Pulmonary artery endothelial cell (primary cell): ENCODE data around the gene MAD1L1. TPM values are rescaled to one million over a fixed set of nuclear protein-coding genes. Genes with fewer than 3 reads are reported as not detected.
"Not testable (repeated sequence)": the region's sequence is repeated elsewhere in the genome, so short reads cannot be mapped to it uniquely, and the experiment has no call there.

Experiments
- DNase-seq: peaks from one replicate; pipeline ENCODE4 v3.0.0-alpha.2; 2011; ENCODE audit warnings: low read depth, low spot score
- total RNA-seq: library from RNA; depleted of rRNA; stranded (reverse); fragments of >200 nt; gene quantifications from 2 replicates; pipeline ENCODE4 v1.2.3, GENCODE V29; 2014

Gene MAD1L1
- total RNA-seq, 1 donor from 2014 or later: 53.2 TPM

DNA sequence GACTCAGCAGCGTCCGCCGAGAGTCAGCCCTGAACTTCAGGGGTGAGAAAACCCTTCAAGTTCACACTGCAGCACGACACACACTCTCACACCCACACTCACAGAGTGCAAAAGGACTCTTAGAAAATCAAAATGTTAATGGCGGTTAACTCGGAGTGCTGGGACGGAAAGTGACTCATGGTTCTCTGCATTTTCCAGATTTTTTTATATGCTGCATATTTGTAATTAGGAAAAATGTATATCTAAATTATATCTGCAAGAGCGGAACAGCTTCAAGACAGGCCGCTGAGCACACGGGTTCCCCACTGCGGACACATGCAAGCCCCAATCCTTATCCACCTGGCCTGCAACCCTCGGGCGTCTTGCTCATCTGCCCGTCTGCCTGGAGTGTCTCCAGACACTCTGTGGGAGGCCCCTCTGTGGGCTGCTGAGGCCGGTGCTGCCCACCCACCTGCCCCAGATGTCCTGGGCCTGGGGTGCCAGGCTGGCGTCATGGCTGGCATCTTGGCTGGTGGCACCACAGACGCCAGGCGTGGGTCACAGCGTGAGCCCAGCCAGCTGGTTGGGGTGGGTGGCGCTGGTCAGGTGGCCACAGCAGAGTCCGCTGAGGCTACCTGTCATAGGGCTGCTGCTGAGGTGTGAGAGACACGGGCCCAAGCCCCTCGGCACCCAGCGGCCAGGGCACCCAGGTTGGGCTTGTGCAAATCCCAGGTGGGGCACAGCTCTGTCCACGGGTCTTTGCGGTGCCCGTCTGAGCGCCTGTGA, 407.7 kb downstream of the MAD1L1 start:
- not testable (repeated sequence) for DNase-seq

DNA sequence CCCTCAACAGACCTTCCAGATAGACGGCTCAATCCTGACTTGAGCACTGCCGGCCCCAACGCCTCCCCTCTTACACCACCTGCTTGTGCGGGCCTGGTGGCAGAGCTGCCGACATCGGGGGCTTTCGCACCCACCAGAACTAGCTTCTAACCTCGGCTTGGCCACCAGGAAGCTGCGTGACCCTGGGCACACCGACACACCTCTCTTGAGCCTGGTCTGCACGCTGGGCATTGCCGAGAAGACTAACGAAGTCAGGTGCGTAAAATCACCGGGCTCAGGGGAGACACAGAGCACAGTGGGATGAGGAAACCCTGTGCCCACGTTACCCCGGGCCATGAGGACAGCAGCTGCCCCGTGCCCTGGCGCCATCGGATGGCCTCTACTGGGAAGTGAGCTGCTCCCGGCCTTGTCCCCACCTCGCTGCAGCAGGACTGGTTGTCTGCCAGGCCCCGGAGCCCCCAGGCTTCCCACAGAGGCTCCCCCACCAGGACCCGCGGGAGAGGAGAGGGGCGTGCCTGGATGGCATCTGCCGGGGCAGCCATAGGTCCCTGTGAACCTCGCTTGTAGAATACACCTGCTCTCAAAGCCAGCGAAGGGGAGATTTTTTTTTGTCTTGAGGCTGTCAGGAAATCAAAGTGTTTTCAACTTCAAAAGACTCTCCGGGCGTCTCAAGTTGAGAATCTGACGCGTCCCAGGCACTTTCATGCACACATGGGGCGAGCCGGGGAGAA, 408.4 kb downstream of the MAD1L1 start:
- not testable (repeated sequence) for DNase-seq

DNA sequence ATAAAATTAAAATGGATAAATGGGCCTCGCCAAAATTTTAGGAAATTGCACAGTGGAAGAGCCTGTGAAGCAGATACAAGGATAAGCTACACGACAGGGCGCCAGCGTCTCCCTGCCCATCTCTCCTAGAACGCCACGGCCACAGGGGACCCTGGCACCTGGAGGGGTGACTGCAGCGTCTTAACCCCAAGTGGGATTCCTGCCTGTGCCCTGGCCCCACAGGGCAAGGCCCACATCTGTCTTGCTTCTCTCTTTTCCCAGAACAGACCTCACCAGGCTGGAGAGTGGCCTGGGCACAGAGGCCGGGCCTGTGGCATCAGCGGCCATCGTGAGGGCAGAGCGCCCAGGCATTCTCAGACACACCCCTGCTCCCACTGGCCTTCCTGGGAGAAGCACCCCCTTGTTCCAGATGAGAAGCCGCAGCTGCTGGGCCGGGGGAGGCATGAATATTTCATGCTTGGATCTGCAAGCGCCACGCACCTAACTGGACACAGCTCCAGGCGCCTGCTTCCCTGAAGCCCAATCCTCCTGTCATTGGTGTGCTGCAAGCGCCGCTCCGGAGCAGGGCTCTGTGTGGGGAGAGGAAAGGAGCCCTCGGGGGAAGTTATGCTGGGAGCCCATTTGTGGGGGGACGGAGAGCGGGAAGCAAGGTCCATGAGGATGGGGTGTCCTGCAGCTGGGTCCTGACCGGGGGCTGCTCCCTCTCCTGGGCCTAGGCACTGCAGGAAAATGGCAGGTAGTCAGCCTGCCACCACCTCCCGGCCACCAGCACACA, 409.2 kb downstream of the MAD1L1 start:
- DNase-seq: no peak

DNA sequence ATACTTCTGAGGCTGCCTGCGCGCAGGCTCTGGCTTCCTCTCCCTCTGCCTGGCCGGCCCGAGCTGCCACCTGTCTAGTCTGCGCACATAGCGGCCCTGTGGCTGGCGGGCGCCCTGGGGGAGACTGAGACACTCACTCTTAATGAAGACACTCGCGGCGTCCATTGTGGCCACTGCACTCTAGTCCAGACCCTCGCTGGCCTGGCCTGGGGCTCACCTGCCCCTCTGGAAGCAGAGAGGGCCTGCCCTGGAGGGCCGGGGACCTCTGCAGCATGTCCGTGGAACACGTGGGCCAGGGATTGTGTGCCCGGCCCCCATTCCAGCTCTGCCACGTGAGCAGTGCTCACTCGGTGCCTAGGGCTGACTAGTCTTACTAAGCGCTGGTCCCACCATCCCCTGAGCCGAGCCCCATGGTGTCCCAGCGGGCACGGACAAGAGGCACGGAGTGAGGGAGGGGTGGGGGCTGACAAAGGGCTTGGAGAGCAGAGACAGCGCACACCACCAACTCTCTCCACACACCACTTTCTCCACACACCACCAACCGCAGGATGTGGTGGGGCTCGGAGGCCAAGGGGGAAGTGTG, 413.4 kb downstream of the MAD1L1 start:
- no peak for DNase-seq

DNA sequence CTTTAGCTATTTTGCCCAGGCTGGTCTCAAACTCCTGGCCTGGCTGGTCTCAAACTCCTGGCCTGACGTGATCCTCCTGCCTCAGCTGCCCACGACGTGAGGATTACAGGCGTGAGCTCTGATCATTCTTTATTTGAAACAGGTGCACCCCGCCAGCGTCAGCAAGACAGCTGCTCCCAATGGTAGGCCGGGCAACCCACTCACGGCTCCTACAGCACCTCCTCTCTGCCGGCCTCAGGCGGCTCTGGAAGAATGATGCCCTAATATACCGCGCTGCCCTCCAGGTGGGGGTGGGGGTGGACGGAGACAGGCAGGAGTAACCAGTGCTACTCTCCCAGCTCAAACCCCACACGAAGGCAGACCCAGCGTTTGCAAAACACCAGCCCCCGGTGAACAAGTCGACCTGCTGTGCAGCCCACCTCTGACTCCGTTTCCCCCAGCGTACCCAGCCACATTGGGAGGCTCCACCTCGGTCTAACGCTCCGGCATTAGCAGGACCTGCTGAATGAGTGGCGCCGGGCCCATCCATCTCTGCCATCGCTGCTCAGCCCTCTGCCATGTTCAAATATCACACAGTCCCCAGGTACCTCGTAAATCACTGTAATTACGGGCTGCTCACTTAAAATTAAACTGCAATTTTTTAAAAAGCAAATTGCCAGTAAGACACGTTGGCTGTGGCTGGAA, 414.0 kb downstream of the MAD1L1 start:
- DNase-seq: no peak

DNA sequence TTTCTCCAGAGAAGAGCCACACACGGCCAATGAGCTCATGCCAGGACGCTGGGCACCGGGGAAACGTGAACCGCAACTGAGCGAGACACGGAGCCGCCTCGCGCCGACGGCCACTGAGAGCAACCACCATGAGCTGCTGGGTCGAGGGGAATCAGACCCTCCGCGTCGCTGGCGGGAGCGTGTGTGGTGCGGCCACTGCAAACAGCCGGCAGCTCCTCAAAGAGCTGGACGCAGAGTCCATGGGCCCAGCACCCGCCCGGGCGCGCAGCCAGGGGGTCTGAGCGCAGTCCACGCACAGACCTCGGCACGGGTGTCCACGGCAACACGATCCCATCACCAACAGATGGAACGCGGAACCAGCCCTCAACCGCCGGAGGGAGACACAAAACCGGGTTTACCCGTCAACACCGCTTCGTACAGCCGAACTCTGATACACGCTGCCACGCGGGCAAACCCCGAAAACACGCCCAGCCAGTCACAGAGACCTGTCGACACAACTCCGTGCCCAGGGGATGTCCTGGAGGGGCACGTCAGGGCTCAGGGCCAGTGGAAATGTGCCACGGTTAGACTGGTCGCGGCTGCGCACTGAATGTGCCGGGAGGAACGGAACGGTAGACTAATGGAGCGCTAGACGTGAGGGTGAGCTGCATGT, 415.6 kb downstream of the MAD1L1 start:
- DNase-seq: no peak

DNA sequence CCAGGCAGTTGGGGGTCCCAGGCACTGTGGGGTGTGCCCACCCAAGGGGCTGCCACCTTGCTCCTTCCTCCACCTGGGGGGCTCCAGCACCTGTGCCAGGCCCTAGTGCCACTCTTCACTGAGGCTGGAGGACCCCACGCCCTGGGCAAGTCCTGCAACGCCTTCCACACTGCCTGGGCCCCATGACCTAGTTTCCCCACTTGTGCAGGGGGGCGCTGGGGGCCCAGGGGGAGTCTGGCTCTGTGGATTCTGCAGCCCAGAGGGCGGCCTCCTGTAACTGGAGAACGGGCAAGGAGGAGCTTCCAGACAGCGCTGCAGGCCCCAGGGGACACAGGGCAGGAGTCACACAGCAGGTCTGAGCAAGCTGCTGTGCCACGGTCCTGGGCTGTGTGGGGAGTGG, 416.3 kb downstream of the MAD1L1 start:
- not testable (repeated sequence) for DNase-seq

DNA sequence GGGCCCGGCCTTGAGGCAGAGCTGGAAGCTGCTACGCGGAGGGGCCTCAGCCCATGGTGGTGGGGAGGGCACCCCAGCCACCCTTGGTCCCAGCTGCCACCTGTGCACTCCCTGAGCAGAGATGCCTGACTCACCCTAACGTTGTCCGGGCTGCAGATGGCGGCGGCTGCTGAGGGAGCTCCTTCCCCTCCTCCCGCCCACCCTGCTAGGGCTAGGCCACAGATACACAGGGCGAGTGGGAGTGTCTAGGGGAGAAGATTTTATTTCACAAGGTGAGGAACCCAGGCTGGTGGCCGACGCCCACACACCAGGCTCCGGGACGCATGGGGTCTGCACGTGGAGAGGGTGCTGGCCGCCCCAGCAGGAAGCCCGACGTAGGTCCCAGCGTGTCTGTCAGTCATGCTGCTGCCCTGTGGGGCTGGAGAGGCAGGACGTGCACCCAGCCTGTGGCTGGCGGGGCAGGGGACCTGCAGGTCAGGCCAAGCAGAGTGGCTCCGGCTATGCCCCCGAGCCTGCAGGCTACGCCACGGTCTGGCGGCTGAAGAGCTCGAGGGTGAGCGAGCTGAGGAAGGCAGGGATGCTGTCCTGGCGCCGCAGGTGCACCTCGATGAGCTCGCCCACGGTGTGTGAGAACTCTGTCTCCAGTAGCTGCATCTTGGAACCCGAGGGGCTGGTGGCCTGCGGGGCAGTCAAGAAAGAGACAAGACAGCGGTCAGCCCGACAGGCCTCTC, 417.0 kb downstream of the MAD1L1 start:
- not testable (repeated sequence) for DNase-seq

DNA sequence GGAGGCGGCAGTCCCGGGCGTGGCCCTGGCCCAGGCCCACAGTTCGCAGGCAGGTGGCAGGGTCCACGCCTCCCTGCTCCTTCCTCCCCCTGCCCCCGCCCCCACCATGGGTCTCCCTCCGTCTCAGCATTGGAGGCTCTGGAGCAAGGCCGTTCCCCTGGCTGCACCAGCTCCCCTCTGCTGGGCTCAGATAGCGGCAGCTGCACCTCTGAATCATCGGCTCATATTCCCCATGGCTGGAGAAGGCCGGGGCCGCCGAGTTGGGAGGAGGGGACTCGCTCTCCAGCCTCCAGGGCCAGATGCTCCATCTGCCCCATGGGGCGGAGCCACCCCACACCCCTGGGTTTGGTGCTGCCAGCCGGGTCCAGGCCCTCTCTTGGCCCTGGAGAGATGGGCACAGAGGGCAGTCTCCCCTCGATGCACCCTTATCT, 417.7 kb downstream of the MAD1L1 start:
- no peak for DNase-seq

DNA sequence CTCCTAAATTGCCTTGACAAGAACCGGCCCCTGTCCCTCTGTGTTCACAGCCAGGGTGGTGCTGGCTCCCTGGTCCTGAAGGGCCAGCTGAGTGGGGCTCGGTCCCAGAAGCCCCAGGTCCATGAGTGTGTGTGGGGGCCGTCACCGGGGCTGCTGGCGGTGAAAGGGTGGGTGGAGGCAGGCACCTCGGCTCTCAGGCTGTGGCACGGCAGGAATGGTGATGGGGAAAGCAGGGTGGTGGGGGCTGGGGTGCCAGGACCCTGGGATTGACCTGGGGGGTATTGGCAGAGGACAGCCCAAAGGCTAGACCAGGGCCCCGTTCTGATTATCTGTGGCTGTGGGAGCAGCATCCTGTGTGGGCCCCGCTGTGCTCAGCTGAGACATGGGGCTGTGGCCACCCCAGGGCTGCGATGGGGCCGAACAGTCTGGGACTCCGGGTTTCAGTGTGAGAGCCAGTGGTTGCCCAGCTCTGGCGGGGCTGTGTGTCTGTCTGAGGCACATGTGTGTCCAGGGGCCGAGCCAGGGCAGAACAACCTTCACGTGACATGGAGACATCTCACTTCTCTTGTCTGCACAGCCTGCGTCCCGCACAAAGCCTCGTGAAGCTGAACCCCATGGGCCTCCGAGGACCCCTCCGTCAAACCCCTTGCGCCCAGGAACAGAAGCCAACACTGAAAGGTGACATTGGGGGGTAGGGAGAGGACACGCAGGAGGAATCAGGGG, 418.5 kb downstream of the MAD1L1 start:
- DNase-seq: no peak

DNA sequence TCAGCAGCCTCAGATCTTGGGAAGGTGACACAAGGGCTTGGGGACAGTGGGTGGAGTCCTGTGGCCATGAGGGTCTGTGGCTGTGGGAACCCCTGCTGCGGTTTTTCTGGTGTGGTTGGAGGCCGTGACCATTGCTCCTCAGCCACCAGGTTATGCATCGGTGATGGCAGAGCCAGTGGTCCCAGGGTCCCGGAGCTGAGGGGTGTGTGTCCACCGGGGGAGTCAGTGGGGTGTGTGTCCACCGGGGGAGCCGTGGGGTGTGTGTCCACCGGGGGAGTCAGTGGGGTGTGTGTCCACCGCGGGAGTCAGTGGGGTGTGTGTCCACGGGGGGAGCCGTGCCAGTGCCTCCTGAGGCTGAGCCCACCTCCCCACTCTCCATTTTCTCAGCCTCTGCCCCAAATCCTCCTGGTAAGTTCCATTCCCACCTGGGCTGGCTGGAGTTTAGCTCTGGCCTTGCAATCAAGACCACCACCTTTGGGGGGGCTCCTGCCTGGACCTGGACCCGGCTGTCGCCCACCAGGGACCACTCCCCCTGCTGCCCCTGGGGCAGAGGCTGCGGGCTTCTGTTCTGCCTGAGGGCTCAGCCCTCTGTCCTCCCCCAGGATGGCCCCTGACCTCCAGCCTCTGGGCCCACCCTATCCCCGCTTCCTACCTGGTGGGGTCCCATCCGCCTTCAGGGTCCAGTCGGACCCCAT, 419.2 kb downstream of the MAD1L1 start:
- no peak for DNase-seq

DNA sequence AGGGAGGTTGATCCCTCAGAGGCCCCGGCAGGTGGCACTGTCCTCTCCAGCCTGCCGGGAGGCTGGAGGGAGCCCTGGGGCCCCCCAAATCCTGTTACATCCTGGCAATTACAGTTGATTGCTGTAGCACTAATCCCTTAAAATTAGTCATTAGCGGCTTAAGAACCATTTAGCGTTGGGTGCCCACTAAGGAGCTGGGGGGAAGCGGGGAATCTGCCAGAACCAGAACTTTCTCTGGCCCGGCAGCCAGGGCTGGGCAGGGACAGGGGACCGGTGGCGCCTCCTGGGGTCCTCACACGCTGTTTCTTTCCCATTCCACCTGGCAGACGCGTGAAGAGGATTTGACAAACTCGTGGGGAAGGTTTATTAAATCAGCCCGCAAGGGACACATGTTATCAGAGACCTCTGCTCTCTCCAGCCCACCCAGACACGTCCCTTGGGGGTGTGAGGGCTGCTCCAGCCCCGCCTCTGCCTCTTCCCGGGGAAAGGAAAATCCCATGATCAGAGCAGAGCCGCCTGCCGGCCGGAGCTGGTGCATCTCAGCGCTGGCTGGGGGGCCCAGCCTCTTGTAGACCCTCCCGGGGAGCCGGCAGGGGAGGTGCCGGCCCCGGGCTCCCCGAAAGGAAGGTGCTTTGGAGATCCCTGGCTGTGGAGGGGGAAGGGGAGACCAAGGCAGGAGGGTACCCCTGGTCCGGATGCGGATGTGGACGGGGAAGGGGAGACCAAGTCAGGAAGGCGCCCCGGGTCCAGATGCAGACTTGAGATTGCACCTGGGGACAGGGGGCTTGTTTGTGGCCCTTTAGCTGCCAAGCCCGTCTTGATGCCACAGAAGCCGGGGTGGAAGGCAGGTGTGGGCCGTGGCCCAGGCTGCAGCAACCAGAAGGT, 420.0 kb downstream of the MAD1L1 start:
- no peak for DNase-seq

DNA sequence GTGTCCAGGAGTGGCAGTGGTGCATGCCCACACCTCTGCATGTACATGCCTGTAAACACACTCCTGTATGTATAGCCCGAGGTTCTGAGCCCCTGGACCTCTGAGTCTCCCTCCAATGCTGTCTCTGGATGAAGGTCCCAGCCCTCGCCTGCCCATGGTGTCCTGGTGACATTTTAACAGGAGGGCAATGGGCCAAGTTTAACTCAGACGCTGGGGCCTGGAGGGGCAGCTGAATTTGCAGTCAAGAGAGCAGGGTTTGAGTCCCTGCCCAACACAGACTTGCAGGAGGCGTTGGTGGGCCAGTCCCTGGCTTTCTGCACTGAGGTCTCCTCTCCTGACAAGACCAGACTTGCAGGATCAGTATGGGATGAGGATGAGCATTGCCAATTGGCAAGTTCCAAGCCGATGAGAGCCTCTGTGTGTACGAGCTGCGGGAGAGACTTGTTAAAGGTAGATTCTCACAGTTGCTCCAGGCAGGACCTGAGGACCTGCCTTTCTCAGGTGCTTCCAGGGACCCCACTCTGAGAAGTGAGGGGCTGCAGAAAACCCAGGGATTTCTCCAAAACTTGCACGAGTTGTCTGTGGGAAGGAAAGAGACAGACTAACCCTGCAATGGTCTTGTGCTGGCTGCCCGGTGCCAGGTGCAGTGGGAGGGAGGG, 420.8 kb downstream of the MAD1L1 start:
- no peak for DNase-seq

DNA sequence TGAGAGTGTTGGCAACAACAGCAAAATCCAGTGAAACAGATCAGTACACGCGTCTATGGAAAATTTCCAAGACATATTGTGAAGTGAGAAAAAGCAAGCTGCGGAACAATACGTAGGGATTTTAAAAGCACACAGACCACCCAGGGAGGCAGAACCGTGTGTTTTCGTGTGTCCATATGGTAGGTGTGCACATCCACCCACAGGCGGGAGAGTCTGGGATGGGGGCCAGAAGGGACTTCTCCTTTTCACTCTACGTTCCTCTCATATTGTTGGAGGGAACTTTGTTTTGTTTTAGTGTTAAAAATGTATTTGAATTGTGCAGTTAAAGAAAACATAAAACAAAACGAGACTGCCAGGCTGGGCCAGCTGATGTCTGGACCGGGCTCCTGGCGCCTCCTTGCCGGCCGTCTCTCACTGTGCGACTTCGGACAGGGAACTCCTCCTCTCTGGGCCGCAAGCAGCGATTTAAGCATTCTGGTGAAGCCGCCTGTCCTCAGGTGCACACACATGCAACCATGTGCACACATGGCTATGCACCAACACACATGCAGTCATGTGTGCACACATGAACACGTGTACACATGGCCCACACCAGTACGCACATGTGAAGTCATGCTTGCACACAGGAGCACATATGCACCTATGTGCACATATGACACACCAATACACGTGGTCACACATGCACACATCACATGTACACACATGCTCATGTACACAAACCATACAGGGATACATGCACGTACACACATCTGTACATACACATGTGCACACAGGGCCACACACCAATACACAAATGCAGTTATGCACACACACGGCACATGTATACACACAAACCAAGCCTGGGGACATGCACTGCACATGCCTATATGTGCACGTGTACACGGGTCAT, 421.5 kb downstream of the MAD1L1 start:
- DNase-seq: no peak

DNA sequence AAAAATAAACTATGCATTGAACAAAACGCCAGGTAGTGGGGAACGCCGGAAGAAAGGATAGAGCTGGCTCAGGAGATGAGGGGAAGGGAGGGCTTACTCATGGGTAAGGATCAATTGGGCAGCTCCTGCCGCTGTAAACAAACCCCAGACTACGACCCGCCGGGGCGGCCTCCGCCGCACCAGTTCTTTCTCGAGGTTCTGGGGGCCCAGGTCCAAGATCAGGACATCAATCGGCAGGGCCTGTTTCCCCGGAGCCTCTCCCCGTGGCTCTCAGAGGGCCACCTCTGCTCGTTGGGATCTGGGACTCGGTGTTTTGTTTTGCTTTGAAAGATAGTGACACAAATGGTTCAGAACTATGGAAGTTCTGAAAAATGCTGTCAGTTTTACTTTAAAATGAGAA, 422.2 kb downstream of the MAD1L1 start:
- no peak for DNase-seq

DNA sequence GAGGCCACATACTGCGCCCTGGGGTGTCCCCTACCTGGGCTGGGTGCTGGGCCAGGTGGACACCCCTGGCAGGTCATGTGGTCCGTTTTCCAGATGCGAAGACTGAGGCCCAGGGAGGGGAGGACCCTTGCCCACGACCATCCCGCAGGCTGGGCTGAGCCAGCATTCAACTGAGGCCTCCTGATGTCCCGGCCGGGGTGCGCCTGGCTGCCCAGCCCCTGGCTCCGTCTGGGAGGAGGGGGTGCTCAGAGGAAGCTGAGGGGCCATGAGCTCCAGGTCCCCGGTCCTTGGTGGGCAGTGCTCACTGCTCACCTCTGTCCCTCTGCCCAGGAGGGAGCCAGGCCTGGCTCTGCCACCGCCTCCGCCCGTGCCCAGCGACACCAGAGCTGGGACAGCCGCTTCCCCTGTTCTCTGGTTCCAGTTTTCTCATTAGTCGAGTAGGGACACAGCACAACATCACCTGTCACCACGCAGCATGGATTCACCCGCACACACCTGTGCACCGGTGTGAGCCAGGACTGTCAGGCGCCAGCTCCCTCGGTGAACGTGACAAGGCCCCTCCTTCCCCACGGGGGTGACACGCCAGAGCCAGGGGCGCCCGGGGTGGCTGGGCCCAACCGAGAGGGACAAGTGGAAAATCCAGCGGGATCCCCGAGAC, 423.0 kb downstream of the MAD1L1 start:
- DNase-seq: no peak
